Activated T-cell treated with anti-CD3 and anti-CD28 coated beads for 4 hours (primary cell): Measurements from ENCODE around the gene UGDH.
"Not testable (repeated sequence)": the region's sequence is repeated elsewhere in the genome, so short reads cannot be mapped to it uniquely, and the experiment has no call there.

Experiments used
- DNase-seq: peaks from one replicate; pipeline ENCODE4 v3.0.0-alpha.2; 2020

Gene UGDH

DNA sequence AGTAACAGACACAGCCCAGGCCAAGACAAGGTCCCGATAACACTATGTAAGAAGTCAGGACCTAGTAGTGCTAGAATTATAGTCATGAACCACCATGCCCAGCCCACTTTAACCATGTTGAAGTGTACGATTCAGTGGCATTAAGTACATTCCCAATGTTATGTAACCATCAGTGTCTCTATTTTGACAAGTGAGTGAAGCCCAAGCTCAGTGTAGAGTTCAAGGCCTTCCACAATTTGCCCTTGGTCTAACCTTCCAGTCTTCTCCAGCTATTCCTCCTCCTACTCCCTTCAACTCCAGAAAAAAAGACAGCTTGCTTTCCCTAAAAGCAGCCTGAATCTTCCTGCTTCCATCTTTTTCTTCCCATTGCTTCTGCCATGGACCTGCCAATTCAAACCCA lies 36.9 kb downstream of the UGDH start:
- no peak for DNase-seq

DNA sequence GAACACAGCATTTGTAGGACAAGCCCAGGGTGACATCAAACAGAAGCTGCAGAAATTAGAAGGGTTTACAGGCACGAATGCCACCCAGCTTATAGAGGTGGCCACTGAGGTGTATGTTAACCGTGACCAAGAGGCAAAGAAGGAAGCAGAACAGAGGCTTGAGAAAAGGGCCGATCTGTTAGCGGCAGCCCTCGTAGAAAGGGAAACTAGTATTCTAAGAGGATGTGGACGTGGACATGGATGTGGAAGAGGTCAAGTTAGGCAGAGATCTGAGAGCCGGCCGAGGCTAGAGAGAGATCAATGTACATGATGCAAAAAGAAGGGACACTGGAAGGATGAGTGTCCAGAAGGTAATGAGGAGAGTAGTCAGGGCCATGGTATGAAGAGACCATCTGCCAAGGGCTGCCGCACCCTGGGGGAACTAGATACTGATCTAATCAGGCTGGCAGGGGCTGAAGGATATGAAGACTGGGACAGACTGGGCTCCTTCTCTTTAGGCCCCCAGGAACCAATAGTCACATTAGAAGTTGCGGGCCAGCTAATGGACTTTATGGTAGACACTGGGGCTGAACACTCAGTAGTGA lies 40.9 kb downstream of the UGDH start:
- no peak for DNase-seq

DNA sequence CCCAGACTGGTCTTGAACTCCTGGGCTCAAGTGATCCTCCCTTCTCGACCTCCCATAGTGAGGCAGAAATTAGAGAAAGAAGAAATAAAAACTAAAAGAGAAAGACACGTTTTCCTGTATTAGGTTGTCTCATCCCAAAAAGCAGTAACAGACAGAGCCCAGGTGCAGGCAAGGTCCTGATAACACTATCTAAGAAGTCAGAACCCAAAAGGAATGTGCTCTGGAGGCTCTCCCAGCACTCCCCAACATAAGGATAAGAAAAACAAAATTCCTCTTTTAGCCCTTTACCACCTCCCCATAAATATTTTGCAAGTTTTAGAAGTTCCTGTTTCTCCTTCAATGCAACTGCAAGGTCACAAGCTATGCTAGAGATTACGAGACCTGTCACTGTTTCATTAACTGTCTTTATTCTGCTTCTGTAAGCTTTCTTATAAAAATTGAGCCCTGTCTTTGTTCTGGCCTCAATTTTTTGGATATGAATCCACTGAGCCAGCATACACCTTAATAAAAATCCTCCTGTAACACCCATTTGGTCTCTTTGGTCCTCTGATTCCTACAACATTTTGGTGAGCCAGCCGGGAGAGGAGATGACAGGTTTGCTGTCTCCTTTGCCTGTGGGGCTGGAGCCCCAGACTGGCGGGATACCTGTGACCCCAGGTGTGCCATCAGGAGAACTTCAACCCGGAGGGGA lies 42.5 kb downstream of the UGDH start:
- no peak for DNase-seq

DNA sequence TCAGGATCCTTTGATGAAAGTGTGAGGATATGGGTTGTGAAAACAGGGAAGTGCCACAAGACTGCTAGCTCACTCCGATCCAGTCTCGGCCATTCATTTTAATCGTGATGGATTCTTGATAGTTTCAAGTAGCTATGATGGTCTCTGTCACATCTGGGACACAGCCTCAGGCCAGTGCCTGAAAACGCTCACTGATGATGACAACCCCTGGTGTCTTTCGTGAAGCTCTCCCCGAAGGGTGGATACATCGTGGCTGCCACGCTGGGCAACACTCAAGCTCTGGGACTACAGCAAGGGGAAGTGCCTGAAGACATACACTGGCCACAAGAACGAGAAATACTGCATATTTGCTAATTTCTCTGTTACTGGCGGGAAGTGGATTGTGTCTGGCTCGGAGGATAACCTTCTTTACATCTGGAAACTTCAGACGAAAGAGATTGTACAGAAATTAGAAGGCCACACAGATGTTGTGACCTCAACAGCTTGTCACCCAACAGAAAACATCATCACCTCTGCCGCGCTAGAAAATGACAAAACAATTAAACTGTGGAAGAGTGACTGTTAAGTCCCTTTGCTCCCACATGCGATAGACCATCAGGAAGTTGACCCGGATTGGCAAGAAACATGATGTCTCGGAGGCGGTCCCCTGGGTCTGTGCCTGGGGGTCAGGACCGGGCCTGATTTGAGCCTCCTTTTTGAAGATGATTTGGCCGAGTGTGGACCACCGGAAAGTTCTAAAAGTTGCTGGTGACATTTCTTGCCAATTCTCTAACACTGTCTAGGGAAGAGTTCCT lies 46.1 kb downstream of the UGDH start:
- DNase-seq: no peak

DNA sequence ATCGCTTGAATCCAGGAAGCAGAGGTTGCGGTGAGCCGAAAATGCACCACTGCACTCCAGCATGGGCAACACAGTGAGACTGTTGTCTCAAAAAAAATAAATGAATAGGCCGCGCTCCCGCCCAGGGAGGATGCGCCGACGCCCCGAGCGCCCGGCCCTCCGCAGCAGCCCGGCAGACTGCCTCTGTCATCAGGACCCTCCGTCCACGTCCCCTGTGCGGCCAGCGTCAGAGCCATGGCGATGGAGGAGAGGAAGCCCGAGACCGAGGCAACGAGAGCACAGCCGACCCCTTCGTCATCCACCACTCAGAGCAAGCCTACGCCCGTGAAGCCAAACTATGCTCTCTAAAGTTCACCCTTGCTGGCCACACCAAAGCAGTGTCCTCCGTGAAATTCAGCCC lies 47.0 kb downstream of the UGDH start:
- no peak for DNase-seq

DNA sequence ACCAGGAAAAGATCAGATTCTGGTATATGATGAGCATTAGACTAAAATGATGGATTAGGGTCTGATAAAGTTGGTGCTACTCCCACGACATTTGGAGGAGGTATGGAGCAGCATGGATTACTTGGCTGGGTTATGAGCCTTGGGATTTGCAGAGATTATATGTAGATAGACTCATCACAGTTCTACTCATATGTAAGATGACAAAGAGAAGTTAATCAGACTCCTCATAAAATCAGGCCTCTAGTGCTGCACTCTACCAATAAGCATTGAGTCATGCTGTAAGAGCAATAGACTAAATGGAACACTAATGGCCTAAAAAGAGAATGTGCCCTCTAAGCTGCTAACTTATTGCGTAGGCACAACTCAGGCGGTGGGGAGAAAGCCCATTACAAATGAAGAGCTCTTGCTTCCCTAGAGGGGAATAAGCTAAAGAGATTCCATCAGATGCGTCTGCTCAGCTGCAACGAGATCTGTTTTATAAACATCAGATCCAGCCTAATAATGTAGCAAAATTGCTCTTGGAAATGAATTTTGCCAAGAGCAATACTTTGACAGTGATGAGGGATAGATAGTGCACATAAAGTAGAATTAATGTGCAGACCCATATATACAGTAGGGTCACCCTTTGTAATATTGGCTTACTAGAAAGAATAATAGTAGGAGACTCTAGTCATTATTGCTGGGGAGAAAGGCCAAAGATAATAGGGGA lies 50.9 kb downstream of the UGDH start:
- DNase-seq: no peak

DNA sequence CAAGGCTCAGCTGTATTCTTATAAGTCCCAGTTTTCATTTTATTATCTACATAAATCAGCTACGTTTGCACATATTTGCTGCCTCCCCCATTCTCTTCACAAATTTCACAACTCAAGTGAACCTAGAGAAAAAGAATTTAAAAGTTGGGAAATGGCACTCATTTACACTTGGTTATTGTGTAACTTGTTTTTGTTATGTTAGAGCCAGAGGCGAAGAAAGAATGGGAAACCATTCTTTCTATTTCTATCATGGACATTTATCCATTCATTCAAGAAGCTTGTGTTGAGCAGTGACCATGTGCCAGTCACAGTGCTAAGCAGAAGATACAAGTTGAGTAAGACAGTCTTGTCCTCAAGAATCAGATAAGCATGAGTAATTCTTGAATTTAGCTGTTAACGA lies 54.8 kb downstream of the UGDH start:
- no peak for DNase-seq

DNA sequence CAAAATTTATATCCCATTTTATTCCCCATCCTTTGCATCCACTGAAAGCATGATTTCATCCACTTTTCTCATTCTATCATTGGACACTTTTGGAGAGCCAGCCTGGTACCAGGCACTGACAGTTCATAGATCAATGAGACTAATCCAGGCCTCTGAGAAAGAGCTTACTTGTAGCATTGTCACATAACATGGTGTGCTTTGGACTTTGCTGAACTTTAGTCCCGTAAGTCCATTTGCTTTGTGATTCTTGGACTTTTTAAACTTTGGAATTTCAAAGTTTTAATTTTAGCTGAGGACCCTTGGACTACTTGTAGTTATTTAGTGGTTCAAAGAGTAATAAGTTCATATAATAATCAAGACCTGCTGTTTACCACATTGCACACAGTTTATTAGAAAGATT lies 56.8 kb downstream of the UGDH start:
- DNase-seq: no peak

DNA sequence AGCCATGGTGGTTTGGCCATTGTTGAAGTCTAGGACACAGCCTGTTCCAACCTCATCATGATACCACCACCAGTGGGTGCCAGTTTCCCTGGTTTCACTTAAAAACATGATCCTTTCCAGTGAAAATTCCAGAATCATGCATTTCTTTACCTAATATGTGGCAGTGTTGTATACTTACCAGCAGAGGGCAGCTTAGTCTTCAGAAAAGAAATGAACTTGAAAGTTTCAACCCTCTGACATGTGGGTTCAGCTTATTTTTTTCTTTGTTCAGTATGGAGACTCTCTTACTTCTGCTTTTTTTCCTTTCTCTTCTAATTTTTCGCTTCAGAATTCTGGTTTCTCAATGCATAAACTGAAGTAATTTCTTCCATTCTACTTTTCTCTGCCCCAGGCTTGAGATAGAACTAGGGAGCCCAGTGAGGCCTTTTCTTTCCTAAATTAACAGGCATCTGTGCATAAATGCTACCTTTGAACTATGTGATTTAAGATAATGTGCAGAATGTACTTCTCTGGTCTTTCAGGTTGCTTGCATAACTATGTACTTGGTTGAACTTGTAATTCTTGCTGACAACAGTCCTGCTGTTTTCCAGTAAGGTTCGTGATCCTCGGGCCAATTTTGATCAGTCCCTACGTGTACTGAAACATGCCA lies 57.7 kb downstream of the UGDH start:
- no peak for DNase-seq

DNA sequence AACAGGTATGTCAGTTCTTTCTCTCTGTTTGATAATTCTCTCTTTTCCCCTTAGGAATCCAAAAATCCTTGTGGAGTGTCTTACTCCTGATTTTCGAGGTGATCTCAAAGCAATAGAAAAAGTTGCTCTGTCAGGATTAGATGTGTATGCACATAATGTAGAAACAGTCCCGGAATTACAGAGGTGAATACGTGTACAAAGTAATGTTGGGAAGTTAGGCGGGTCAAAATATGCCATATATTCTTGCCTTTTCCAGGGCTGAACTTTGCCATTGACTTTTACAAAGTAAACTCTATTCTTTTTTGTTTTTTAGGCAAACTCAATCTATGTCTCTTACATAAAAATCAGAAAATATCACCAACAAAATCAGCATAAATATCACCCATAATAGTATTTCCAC lies 59.8 kb downstream of the UGDH start:
- no peak for DNase-seq

DNA sequence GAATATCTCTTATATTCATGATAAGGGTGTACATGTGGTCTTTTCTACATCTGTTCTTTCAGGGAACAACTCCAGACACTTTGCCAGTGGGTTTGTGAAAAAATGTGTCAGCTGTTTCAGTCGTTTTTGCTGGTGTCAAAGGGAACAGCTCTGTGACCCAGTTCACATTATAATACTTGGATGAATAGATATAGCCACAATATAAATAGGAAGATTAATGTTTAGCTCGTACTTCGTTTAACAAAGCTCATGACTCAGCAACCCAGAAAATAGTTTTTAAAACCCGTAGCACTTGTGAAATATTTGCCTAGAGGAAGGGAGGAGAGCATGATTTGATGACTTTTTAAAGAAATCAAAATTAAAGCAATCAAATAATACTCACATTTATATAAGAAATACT lies 60.5 kb downstream of the UGDH start:
- DNase-seq: no peak

DNA sequence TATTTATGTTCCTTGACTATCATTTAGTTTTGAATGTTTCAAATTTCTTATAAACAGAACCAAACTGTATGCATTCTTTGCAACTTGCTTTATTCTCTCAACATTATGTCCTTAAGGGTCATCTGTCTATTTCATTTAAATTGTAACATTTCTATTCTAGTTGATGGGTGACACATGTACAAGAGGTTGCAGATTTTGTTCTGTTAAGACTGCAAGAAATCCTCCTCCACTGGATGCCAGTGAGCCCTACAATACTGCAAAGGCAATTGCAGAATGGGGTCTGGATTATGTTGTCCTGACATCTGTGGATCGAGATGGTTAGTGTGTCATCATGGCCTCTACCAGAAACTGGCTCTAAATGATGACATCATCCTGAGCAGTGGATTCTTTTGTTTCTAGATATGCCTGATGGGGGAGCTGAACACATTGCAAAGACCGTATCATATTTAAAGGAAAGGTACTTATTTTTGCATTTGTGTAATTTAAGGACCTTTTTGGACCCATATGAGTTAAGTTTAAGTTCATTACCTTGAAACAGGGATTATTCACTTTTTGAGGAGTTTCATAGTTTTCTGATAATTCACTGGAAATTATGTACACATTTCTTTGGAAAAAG lies 62.2 kb downstream of the UGDH start:
- DNase-seq: no peak

DNA sequence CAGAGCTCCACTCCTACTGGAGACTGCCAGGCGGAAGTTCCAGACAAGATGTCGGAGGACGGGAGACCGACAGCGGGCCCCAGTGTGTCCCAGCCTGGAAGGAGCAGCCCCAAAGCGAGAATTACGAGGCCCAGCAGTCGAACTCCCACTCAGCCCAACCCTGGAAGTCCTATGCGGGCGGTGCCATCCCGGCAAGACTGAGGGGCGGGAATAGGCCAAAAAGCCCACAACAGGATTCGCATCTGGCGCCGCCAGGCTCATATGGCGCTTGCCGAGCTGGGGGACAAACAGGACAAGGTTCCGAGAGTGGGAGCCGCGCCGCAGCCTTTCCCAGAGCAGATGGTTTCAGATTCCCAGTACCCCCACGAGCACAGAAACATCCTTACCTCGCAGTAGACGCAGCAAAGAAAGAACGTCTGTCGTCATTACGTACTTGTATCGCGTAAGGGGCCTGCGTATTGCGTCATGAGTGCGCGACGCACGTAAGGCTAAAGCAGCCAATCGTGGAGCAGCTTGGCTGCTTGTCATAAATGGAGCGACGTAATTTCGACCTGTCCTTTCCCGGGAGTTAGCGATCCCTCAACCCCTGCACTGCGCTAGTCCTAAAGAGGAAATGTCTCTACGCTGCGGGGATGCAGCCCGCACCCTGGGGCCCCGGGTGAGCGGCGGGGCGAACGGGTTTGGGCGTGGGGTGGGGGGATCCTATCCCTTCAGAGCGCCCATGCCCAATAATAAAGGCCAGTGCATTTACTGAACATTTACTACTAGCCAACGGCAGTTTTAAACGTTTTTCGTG lies 68.5 kb downstream of the UGDH start, which contains the start of the genes LIAS and RPL9:
Gene LIAS, plus strand, starts transcription at position 552 of the 796 bp plus-strand sequence. Its CDS starts 62 bp downstream, at position 614.
Gene RPL9, minus strand, starts transcription at position 418 of the 796 bp plus-strand sequence. CDS start 483 bp downstream, outside the sequence.
- DNase-seq: peak; percentile 91

DNA sequence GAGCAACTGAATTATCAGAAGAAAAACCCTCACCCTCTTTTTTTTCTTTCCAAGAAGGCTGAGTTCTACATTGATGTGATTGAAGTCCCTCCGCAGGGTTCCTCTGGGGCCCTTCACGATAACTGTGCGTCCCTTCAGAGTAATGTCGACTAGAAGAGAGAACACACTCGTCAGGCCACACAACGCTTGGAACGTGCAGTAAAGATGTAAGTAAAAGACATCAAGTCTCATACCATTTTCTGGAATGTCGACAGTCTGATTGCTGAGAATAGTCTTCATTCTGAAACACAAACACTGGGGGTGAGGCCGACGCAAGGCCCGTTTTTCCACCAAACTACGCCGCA lies 69.1 kb downstream of the UGDH start:
- not testable (repeated sequence) for DNase-seq

DNA sequence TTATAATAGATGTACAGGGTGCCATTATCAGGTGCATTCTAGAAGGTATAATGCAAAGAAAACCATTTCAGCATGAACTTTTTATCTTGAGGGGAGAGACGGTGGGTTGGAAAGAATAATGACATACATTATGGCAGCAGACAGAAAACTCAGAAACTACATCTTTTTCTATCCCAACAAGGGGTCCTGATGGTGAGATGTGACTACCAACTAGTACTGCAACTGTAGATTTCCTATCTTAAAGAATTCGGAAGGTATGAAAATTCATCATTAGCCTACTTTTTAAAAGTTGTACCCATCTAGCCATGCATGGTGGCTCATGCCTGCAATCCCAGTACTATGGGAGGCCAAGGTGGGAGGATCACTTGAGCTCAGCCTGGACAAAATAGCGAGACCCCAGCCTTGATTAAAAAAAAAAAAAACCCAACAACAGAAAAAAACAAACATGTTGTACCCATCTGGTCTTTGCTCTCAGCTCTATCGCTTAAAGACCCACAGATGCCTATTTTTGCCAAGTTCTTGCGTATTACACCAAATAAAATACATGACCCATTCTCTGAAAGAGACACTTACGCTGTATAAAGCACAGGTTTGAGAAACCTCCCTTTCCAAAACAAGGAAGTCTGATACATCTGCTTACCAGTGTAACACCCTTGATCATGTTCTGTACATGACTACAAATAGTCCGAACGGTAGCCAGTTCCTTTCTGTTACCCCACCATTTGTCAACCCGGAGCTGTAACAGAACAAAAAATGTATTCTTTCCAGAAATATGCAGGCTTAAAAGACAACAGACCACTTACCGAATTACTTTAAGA lies 70.1 kb downstream of the UGDH start:
- no peak for DNase-seq

DNA sequence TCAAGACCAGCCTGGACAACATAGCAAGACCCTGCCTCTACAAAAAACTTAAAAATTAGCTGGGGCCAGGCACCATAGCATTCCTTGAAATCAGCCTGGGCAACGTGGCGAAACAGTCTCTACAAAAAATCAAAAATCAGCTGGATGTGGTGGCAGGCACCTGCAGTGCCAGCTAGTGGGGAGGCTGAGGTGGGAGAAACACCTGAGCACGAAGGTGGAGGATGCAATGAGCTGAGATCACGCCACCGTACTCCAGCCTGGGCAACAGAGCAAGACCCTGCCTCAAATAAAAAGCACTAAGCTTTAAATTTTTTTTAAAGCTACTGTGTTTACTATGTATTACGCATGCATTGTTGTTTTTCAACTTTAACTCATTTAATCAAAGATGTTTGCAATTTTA lies 71.8 kb downstream of the UGDH start:
- no peak for DNase-seq

DNA sequence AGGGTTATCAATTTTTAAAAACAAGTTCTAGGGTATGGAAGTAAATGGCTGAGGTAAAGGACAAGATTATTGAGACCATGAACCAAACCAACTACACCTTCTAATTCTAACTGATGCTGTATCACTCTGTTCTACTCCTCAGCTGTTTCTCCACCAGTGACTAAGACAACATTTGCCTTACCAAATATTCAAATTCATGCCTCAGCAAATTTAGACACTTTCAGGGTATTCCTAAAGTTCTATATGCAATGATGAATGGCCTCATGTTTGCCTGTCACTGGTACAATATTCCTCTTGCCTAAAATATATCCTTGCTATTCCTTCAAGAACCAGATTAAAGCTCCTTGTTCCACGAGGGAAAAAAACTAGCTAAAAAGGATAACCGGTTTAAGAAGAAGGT lies 73.5 kb downstream of the UGDH start:
- DNase-seq: no peak

DNA sequence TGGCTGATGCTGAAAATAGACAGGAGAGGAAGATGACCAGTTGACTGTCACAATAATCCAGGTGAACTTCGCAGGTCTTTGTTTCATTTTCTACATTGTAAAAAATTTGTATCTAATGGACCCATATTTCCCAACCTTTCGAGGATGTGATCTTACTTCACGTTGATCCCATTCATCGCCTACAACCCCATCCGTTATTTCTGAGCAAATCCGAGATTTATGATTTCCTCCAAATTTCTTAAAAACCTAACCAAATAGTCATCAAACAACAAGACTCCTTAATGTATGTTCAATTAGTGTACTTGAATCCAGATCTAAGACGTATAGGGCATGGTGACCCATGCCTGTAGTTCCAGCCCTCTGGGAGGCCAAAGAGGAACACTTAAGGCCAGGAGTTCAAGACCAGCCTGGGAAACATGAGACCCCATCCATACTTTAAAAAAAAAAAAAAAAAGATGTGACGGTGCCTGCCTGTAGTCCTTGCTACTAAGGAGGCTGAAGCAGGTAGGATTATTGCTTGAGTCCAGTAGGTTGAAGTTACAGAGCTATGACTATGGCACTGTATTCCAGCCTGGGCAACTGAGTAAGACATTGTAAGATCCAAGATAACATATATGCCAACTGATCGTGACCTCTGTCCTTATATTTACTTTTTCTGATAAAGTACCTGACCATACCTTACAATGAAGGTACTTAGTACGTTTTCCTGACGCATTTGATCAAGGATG lies 74.2 kb downstream of the UGDH start:
- no peak for DNase-seq

DNA sequence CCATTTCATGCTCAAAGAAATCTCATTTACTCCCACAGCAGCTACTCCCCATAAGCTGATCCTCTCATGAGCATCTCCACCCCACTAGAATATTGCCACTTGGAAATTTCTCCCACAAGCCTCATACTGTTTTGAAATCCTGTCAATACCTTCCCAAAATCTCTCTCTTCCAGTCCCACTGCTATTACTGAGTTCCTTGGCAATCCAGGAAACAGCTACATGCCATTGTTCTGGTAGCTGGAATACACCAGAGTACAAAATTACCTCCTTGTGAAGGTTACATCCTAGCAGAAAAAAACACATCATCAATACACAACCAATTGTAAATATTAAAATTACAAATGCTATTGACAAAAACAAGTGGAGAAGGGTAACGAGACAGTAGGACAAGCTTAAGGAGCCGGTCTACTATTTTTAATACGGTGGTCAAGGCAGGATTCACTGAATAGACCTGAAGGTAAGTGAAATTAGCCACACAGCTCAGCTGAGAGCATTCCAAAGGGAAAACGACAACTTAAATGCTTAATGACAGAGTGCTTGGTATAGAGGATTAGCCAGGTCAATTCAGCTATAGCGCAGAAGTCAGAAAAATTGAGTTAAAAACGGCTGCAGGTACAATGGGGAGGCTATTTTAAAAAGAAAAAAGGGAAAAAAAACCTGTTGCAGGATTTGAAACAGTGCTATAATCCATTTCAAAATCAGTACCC lies 74.9 kb downstream of the UGDH start:
- DNase-seq: no peak
